Measurements from ENCODE around the gene PTGS1.
"Not testable (repeated sequence)": the region's sequence is repeated elsewhere in the genome, so short reads cannot be mapped to it uniquely, and the experiment has no call there.

The PTGS1 gene

DNA sequence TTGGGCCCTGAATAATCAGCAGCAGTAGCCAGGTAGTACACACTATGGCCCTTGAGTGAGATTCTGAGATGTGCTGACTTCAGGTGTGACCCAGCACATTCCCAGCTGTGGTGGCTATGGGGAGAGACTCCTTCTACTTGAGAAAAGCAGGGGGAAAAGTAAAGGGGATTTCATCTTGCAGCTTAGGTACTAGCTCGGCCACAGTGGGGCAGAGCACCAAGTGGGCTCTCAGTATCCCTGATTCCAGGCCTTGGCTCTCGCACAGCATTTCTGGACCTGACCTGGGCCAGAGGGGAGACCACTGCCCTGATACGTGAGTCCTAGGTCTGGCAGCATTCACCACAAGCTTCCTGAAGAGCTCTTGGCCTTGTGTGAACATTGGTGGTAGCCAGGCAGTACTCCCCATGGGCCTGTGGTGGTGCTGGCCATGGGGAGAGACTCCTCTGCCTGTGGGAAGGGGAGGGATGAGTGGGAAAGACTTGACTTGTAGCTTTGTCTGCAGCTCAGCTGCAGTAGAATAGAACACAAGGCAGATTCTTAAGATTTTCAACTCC lies 27.6 kb downstream of the PTGS1 start:
- DNase-seq (ENCODE audit: low read depth), result no peak

DNA sequence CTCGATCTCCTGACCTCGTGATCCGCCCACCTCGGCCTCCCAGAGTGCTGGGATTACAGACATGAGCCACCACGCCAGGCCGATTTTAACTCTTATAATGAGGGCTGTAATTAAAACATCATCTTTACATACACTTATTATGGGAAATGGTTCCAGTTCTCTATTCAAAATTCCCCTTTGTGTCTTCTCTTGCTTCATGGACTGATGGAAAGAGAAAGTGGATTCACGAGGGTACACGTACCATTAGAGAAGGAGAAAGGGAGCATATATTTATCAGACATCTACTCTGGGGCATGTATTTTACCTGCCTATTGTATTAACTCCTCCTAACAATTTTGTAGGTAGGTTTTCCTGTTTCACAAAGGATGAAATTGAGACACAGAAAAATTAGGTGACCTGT lies 31.1 kb downstream of the PTGS1 start:
- no peak for DNase-seq (ENCODE audit: low read depth)

DNA sequence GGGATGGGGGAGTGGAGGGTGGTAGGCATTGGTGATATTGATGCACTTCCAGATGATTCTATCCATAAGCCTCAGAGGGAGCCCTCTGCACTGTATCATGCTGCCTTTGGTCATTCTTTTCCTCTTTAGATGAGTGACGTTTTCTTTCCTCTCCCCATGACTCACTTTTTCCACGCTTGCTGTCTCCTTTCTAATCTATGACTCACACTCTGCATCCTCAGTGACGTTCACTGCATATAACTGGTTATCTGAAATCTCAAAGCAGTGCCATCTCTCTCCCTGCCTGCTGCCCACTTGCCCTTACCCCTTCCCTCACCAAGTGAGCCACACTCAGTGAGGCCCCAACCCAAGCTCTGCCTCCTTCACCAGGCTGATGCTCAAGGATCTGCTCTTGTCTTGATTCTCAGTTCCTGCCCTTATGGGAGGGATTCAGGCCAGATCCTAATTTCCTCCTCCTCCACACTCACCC lies 31.6 kb downstream of the PTGS1 start:
- DNase-seq (ENCODE audit: low read depth), result no peak

DNA sequence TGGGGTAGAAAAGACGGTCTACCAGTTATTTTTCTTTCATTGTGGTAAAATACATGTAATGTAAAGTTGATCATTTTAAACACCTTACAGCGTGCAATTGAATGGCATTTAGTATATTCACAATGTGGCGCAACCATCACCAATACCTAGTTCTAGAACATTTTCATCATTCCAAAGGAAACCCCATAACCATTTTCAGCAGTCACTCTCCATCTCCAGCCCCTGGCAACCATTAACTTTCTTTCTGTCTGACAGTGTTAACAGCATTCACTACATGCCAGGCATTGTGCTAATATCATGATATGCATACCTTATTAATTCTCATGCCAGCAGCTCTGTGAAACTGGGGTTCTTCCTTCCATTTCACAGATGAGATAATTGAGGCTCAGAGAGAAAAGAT lies 32.0 kb downstream of the PTGS1 start:
- no peak for DNase-seq (ENCODE audit: low read depth)

DNA sequence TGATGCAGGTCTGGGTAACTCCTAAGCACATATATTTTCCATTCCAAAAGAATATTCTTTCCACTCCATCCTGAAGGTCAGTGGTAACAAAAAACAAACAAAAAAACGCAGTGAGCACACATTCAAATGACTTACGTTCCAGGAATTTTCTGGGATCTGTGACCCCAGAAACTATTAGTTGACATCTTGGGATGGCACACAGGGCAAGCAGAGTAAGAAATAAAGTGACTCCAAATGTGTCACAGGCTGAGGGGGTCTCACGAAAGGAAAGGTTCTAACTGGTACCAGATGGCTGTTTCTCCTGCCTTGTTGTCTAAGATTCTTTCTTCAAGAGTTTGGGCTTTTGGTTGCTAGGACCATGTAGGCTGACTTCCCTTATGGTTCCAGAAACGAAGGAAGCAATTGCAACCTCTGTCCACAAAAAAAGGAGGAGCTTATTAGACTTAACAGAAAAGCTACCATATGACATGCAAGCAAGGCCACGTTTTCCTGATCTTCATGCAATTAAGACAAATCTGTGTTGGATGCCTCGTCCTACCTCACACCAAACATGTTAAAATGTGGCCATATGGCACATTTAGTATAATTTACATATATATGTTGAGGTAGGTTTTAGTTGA lies 32.7 kb downstream of the PTGS1 start:
- no peak for DNase-seq (ENCODE audit: low read depth)

DNA sequence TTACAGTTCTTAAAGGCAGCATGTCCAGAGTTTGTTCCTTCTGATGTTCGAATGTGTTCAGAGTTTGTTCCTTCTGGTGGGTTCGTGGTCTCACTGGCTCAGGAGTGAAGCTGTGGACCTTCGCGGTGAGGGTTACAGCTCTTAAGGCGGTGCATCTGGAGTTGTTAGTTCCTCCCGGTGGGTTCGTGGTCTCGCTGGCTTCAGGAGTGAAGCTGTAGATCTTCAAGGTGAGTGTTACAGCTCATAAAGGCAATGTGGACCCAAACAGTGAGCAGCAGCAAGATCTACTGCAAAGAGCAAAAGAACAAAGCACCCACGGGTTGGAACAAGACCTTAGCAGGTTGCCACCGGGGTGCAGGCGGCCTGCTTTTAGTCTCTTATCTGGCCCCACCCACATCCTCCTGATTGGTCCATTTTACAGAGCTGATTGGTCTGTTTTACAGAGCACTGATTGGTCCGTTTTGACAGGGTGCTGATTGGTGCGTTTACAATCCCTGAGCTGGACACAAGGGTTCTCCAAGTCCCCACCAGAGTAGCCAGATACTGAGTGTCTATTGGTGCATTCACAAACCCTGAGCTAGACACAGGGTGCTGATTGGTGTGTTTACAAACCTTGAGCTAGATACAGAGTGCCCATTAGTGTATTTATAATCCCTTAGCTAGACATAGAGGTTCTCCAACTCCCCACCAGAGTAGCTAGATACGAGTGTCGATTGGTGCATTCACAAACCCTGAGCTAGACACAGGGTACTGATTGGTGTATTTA lies 34.7 kb downstream of the PTGS1 start:
- DNase-seq (ENCODE audit: low read depth), result not testable (repeated sequence)

DNA sequence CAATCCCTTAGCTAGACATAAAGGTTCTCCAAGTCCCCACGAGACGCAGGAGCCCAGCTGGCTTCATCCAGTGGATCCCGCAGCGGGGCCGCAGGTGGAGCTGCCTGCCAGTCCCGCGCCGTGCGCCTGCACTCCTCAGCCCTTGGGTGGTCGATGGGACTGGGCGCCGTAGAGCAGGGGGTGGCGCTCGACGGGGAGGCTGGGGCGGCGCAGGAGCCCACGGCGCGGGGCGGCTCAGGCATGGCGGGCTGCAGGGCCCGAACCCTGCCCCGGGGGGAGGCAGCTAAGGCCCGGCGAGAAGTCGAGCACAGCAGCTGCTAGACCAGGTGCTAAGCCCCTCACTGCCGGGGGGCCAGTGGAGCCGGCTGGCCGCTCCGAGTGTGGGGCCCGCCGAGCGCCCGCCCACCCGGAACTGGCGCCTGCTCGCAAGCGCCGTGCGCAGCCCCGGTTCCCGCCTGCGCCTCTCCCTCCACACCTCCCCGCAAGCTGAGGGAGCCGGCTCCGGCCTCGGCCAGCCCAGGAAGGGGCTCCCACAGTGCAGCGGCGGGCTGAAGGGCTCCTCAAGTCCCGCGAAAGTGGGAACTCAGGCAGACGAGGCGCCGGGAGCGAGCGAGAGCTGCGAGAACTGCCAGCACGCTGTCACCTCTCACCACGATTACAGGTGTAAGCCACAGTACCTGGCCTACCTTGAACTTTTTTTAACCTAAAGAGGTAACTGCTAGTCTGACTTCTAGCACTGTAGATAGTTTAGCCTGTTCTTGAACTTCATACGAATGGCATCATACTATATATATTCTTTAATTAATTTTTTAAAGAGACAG lies 35.5 kb downstream of the PTGS1 start:
- DNase-seq (ENCODE audit: low read depth), result no peak

DNA sequence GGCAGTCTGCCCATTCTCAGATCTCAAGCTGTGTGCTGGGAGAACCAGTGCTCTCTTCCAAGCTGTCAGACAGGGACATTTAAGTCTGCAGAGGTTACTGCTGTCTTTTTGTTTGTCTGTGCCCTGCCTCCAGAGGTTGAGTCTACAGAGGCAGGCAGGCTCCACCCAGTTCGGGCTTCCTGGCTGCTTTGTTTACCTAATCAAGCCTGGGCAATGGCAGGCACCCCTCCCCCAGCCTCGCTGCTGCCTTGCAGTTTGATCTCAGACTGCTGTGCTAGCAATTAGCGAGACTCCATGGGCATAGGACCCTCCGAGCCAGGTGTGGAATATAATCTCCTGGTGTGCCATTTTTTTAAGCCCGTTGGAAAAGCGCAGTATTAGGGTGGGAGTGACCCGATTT lies 43.3 kb downstream of the PTGS1 start:
- not testable (repeated sequence) for DNase-seq (ENCODE audit: low read depth)

DNA sequence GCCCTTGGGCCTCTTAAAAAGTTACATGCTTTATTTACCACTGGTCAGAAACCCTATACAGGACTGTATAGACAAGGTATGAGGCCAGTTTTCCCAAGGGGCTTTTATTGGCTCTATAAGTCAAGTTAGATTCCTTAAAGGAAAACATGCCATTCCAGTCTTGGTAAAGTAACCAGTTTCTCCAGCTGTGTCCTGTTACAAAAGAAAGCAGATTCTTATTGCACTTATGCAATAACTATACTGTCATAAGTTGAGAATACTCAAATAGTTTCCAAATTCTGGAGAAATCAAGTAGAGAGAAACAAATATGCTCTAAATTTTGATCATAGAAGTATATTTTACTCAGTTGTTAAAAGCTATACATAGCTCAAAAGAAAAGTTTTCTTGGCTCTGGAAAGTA lies 47.2 kb downstream of the PTGS1 start:
- DNase-seq (ENCODE audit: low read depth), result no peak

DNA sequence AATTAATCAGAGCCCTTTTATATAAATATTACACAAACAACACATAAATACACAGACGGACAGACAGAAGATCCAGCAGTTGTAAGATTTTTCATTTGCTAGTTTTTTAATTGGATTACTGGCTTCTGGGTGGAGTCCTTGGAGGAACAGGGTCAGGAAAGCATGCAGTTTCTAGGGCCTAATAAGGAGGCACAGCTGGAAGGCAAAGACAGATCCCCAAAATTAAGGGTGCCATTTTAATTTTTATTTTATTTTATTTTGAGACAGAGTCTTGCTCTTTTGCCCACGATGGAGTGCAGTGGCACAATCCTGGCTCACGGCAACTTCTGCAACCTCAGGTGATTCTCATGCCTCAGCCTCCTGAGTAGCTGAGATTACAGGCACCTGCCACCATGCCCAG lies 49.5 kb downstream of the PTGS1 start:
- DNase-seq (ENCODE audit: low read depth), result no peak

DNA sequence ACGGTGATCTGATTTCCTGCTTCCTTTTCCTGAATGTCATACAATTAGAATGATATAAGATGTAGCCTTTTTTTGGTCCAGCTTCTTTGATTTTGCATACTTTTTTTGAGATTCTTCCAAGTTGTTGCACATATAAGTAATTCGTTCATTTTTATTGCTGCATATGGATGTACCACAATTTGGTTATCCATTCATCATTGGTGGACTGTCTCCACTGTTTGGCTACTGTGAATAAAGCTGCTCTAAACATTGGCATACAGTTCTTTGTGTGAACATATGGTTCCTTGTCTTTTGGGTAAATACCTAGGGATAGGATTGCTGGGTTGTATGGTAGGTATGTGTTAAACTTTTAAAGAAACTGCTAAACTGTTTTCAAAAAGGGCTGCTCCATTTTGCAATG lies 54.3 kb downstream of the PTGS1 start:
- DNase-seq (ENCODE audit: low read depth), result no peak

DNA sequence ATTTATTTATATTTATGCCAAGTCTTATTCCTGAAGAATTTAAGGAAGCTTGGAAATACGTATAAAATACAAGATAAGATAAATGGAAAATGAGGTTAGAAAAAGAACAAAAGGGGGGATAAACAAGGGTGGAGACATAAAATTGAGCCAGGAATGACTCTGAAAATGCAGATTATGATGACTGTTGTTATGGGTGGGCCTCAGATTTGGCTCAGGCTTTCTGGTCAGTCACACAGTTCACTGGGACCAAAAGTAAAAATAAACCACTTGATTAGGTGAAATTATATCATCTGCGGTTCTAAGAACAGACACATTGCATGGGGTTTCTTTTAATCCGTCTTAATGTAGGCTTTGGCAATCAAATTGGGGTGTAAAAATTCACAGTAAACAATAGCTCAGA lies 55.9 kb downstream of the PTGS1 start:
- DNase-seq (ENCODE audit: low read depth), result no peak

DNA sequence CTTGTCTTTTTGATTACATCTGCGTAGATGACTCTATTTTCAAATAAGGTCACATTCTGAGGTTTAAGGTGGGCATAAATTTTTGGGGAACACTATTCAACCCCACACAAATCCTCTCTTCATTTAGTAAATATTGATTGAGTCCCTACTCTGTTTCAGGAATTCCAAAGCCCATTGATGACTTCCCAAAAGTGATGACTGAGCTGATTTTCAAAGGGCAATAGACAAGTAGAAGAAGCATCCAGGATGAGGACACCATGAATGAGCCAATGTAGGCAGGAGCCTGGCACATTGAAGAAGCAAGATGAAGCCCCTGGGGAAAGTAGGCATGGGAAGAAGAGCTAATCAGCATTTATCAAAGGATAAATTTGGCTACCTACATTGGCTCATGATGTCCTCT lies 71.7 kb downstream of the PTGS1 start:
- no peak for DNase-seq (ENCODE audit: low read depth)

DNA sequence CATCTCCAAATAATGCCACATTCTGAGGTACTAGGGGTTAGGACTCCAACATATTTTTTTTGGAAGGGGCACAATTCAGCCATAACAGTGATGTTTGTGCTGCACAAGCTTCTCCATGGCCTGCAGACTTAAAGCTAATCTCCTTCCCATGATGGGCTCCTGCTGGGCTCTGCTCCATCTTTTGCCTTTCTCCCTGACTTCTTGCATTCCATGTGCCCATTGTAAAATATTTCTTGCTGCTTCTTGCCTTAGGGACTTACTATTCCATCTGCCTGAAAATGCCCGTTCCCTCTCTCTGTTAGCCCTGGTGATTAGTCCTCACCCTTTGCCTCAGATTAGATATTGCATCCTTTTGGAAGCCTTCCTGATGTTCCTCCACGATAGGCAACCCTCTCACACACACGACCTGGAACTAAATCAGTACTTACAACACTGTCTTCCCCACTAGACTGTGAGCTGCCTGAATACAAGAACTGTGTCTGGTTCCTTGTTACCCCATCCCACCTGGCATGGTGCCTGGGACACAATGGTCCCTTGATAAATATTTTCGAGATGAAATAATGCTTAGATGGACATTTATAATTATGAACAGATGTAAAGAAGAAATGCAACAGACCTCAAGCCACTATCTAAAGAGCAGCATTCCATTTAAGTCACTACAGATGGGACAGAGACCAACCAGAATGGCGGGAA lies 73.4 kb downstream of the PTGS1 start:
- DNase-seq (ENCODE audit: low read depth), result no peak

Data from stimulated activated CD8-positive, alpha-beta memory T cell treated with anti-CD3 and anti-CD28 coated beads, Interleukin-12 subunit alpha, Interleukin-12 subunit beta, amount 100 ng/mL, for 1 hour (primary cell).